NCI-H82 treated with DMSO at 0.1 percent for 48 hours (cell line): ENCODE measurements around the gene PRKCZ.

Experiments
- DNase-seq: peaks from one replicate; lab custom pipeline; 2025; ENCODE audit not compliant: unreplicated experiment; lab: John Stamatoyannopoulos, UW

The PRKCZ gene

GRCh38 chr1:2189459-2190425 is 139.5 kb downstream of the PRKCZ start:
- peak; percentile 92 for DNase-seq

- no peak for DNase-seq
Observed at GRCh38 chr1:2190491-2190976, 140.3 kb downstream of the PRKCZ start.

- no peak for DNase-seq
Observed at GRCh38 chr1:2192031-2192995, 142.1 kb downstream of the PRKCZ start.

- no peak for DNase-seq
Observed at GRCh38 chr1:2193514-2194281, 143.5 kb downstream of the PRKCZ start.

GRCh38 chr1:2194319-2194897 is 144.2 kb downstream of the PRKCZ start, which contains the start of gene FAAP20:
Gene FAAP20, minus strand, starts transcription at chr1:2194772. Its CDS starts 23 bp downstream, at chr1:2194749.
- DNase-seq: no peak

DNA sequence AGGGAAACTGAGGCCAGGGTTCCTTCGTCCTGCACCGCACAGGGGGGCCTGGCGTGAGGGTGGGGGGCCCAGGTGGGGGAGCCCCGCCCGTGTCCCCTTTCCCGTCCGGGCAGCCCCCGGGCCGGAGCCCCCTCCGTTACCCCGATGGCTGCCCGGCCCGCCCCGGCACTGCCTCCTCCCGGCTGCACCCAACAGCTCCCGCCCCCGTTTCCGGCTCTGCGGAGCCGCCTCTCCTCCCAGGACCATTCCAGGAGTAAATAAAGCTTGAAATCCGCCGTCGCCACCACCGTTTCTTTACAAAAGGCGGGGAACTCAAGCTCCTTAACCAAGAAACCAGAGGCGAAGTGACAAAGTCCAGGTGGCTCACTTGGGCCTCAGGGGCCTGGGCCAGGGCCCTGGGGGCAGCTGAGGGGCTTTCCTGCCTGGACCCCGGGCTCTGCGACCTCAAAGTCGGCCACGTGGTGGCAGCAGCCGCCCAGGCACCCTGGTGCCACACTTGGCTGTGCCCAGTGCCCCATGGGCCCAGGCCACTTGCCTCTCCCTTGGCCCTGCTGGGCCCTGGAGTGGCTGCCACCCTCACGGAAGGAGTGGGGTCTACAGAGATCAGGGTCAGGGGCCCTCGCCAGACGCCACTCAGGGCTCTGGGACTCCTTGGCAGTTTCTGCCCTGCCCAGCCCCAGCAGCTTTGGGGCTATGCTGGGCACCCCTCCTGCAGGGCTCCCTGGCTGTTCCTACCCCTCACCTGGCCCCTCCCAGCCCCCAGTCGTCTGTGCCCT is 144.9 kb downstream of the PRKCZ start:
- DNase-seq: peak; percentile 71

GRCh38 chr1:2195785-2196184 is 145.6 kb downstream of the PRKCZ start:
- DNase-seq: no peak

GRCh38 chr1:2196901-2197638 is 146.9 kb downstream of the PRKCZ start:
- DNase-seq: no peak

DNA sequence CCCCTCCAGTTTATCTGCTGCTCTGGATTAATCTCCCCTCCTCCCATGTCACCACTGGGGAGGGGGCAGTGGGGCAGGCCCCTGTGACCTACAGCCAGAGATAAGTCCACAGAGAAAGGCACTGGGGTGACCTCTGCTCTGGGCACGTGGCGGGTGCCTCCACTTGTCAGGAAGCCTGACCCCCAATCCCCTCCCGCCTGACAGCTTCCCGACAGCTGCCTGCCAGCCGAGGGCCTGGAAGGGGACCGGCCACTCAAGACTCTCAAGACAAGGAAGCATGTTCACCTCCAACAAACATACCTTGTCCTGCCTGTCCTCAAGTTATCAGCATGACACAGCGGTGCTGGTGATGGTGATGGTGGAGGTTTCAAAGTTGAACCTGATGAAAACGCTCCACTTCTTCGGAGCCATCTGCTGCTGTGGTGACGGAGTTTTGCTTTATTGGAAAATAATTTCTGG is 147.5 kb downstream of the PRKCZ start:
- no peak for DNase-seq

DNA sequence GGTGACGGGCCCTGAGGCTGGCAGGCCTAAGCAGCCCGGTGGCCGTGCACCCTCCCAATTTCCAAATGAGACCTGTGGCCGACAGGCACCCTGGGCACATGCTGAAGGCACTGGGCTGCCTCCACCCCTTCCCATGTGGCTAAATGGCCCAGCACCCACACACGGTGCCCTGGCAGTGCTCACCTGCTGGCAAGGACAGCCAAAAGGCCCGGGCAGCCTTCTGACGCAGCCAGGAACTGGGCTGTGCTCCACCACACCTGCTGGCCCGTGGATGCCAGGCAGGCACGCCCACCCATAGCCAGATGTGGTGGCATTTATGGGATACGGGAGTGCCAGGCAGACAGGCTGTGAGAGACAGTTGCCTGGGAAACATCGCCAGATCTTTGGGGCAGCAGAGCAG is 148.4 kb downstream of the PRKCZ start:
- DNase-seq: no peak

GRCh38 chr1:2199042-2199810 is 149.0 kb downstream of the PRKCZ start:
- DNase-seq: peak; percentile 78

- DNase-seq: no peak
Observed at GRCh38 chr1:2200308-2200943, 150.2 kb downstream of the PRKCZ start.

- no peak for DNase-seq
Observed at GRCh38 chr1:2201062-2201461, 150.9 kb downstream of the PRKCZ start.

- no peak for DNase-seq
Observed at GRCh38 chr1:2202008-2202575, 151.9 kb downstream of the PRKCZ start.

DNA sequence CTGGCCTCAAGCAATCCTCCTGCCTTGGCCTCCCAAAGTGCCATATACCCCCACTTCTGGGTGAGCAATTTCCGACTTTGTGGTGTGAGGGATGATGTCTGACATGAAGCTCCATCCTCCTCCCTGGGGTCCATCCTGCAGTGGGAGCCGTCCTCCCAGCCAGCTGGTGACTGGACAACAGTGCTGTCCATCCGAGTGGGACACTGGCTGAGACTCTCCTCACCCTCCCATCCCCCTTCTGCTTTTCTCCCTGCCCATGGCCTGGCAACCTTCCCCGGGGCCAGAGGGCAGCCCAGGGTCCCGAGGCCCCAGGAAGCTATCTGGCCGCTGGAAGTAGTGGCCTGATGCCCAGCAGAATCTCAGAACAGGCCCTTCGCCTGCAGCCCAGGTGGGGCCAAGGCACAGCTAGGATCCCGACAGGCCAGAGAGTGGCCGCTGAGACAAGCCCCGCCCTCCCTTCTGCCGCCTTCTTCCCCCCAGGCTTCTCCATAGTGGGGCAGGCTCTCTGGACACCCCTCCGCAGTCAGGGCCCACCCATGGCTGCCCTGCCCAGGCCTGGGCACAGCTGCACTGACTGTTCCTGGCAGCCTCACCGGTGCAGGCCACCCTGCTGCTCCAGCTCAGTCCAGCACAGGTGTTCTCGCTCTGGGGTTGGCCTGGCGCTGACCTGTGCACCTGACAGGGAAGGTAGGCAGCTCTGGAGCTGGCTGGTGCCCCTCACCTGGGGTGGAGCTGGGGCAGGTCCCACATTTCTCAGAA is 152.8 kb downstream of the PRKCZ start:
- DNase-seq: no peak

DNA sequence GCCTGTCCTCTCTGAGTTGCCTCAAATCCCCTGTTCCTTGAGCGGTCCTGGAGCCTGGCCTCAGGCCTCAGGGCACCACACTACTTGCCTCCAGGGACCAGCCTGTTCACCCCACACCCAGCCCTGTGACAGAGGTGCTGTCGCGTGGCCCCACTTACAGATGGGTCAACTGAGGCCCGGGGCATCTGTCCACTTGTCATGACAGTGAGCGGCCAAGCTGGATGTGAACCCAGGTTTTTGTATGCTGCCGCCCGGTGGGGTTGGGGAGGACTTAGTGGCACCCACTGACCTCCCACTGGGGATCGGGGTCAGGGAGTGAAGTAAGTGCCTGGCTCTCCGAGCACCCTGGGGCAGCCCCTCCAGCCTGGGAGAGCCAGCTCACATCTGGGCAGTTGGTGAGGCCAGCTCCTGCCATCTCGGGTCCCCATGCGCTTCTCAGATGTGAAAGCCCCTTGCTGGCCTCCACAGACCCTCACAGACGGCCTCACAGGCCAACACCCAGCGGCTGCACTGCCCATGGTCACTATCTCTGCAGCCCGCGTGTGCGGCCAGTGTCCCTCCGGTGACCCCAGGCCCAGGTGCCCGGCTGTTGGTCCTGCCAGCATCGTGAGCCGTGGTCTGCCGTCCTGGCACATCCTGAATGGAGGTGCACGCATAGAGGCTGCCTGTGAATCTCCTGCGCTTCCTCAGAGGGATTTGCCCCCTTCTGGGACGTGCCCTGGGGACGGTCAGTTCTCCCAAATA is 153.6 kb downstream of the PRKCZ start:
- DNase-seq: no peak
